HepG2 (cell line): ENCODE results near the gene TOMM22. TPM values are rescaled to one million over a fixed set of nuclear protein-coding genes. Genes with fewer than 3 reads are reported as not detected.

Experiments
- CHCHD3 ChIP-seq: sonication (generic); formaldehyde crosslinking; IDR thresholded peaks from 2 replicates; pipeline ENCODE4 v1.8.0; 2022; ENCODE audit warnings: mild to moderate bottlenecking, missing genetic modification reagents, moderate library complexity
- CREB1 ChIP-seq, 2 experiments: fragments of 450-650 bp in 1 of 2; IDR thresholded peaks; 2 replicates each; pipeline ENCODE4 v1.6.1; 2016 to 2017; ENCODE audit warnings: control low read depth in 1 of 2, mild to moderate bottlenecking in 1 of 2, missing compliant biosample characterization in 1 of 2, missing genetic modification characterization in 1 of 2
- EEA1 ChIP-seq: sonication (generic); formaldehyde crosslinking; IDR thresholded peaks from 2 replicates; pipeline ENCODE4 v1.5.1; 2020; ENCODE audit warnings: mild to moderate bottlenecking, missing genetic modification reagents, borderline replicate concordance
- EZH2 ChIP-seq: conservative IDR thresholded peaks from 2 replicates; pipeline ENCODE4 v1.6.1; 2012; ENCODE audit warnings: mild to moderate bottlenecking, low read depth, low read length, moderate library complexity
- KAT7 ChIP-seq: IDR thresholded peaks from 2 replicates; pipeline ENCODE4 v1.6.1; 2018; ENCODE audit warnings: borderline replicate concordance, missing compliant biosample characterization
- MTA3 ChIP-seq: sonication (generic); formaldehyde crosslinking; IDR thresholded peaks from 2 replicates; pipeline ENCODE4 v1.4.0; 2020; ENCODE audit warnings: missing genetic modification reagents
- MXD4 ChIP-seq: IDR thresholded peaks from 2 replicates; pipeline ENCODE4 v1.6.1; 2016; ENCODE audit warnings: mild to moderate bottlenecking, missing biosample characterization, missing genetic modification reagents
- NFKB2 ChIP-seq: sonication (generic); formaldehyde crosslinking; IDR thresholded peaks from 2 replicates; pipeline ENCODE4 v1.4.0; 2020; ENCODE audit warnings: missing genetic modification reagents, borderline replicate concordance
- NR2C2 ChIP-seq: sonication (generic); formaldehyde crosslinking; IDR thresholded peaks from 2 replicates; pipeline ENCODE4 v1.4.0; 2020; ENCODE audit warnings: missing genetic modification reagents, mild to moderate bottlenecking, moderate library complexity, borderline replicate concordance
- ZBTB21 ChIP-seq: sonication (generic); formaldehyde crosslinking; IDR thresholded peaks from 2 replicates; pipeline ENCODE4 v1.4.0; 2020; ENCODE audit warnings: missing genetic modification reagents
- ZNF430 ChIP-seq: sonication (generic); formaldehyde crosslinking; IDR thresholded peaks from 2 replicates; pipeline ENCODE4 v1.9.0; 2021; ENCODE audit warnings: mild to moderate bottlenecking, missing genetic modification reagents
- ZNF546 ChIP-seq: sonication (generic); formaldehyde crosslinking; conservative IDR thresholded peaks from 2 replicates; pipeline ENCODE4 v1.8.1; 2023; ENCODE audit warnings: mild to moderate bottlenecking, missing genetic modification reagents
- ZNF547 ChIP-seq: sonication (generic); formaldehyde crosslinking; IDR thresholded peaks from 2 replicates; pipeline ENCODE4 v1.5.1; 2020; ENCODE audit warnings: mild to moderate bottlenecking, missing genetic modification reagents
- ZNF883 ChIP-seq: sonication (generic); formaldehyde crosslinking; IDR thresholded peaks from 2 replicates; pipeline ENCODE4 v1.5.1; 2020; ENCODE audit warnings: mild to moderate bottlenecking, missing genetic modification reagents; ENCODE audit errors: not compliant biosample characterization
- polyA plus RNA-seq, 8 experiments: library from polyadenylated mRNA; depleted of rRNA in 3 of 8; stranded (reverse) in 7 of 8; unstranded in 1 of 8; fragments of >200 nt; fragmentation: Illumina TruSeq in 4 of 8; extraction: Trizol in 4 of 8; gene quantifications; 2 replicates each; pipeline versions ENCODE4 v1.2.1 to v1.2.3, GENCODE V29; 2011 to 2016; ENCODE audit warnings: low read depth in 4 of 8, missing spikeins in 1 of 8, mixed read lengths in 1 of 8; ENCODE audit not compliant: insufficient read depth in 1 of 8
- total RNA-seq, 5 experiments: library from RNA; depleted of rRNA; stranded (reverse); fragments of >200 nt; fragmentation: Illumina TruSeq; extraction: Trizol; gene quantifications; 2 replicates each; pipeline ENCODE4 v1.2.3, GENCODE V29; 2016; ENCODE audit warnings: low read depth in 1 of 5
- TF ChIP-seq, protein P1 (sequence below): sonication (generic); formaldehyde crosslinking; IDR thresholded peaks from 2 replicates; pipeline ENCODE4 v1.8.1; 2023; ENCODE audit warnings: mild to moderate bottlenecking, missing genetic modification reagents
- TF ChIP-seq, protein P2 (sequence below): IDR thresholded peaks from 2 replicates; pipeline ENCODE4 v1.6.1; 2018; ENCODE audit warnings: missing genetic modification reagents
- TF ChIP-seq, protein P3 (sequence below): sonication (generic); formaldehyde crosslinking; IDR thresholded peaks from 2 replicates; pipeline ENCODE4 v1.4.0; 2020; ENCODE audit warnings: mild to moderate bottlenecking, missing genetic modification reagents
- TF ChIP-seq, protein P4 (sequence below): IDR thresholded peaks from 2 replicates; pipeline ENCODE4 v1.6.1; 2016; ENCODE audit warnings: mild to moderate bottlenecking
- TF ChIP-seq, protein P5 (sequence below): sonication (generic); formaldehyde crosslinking; IDR thresholded peaks from 2 replicates; pipeline ENCODE4 v1.4.0; 2020; ENCODE audit warnings: mild to moderate bottlenecking, missing genetic modification reagents

The TOMM22 gene
- total and polyA plus RNA-seq, 2 of the 13 experiments (the other 11 are each of a cell fraction or from before 2014, with no cell fraction given), result 46.9 to 118 TPM

DNA sequence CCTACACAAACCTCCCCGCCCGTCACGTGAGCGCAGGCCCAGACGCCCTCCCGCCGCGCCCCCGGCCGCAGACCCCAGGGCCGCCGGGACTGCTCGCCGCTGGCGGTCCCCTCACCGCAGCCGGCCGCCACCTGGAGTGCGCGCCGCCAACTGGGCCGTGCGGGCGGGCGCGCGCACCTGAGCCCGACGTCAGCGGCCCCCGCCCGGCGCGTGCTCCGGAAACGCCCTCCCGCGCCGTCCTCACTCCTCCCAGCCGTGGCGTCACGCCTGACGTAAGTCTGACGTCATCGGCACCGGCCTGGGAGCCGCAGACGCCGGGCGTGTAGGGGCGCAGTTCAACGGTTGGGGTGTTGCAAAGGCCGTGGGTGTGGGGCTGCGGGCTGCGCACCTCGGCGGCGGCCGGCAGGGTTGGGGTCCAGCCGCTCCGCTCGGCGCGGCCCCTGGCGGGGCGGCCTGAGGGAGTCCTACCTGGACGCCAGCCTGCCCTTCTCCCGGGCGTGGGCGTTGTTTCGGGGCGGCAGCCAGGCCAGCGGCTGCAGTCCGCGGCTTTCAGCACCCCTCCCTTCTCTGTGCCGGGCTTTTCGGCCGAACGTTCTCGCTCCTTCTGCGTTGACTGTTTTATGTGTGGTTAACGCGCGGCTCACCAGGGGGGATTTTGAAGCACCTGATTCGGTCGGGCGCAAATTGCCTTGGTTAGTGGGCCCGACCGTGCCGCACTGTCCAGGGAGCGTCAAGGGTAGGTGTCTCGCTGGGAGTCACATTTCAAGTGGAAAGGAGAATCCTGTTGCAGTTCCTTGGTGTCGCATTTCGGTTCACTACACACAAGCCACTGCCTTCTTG lies 19.3 kb downstream of the TOMM22 start, which contains the start of gene JOSD1 (continued):
- TF ChIP-seq ZBTB21 (CRISPR knock-in tag), result peak; percentile 99
- TF ChIP-seq, protein P1, sequence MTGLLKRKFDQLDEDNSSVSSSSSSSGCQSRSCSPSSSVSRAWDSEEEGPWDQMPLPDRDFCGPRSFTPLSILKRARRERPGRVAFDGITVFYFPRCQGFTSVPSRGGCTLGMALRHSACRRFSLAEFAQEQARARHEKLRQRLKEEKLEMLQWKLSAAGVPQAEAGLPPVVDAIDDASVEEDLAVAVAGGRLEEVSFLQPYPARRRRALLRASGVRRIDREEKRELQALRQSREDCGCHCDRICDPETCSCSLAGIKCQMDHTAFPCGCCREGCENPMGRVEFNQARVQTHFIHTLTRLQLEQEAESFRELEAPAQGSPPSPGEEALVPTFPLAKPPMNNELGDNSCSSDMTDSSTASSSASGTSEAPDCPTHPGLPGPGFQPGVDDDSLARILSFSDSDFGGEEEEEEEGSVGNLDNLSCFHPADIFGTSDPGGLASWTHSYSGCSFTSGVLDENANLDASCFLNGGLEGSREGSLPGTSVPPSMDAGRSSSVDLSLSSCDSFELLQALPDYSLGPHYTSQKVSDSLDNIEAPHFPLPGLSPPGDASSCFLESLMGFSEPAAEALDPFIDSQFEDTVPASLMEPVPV (CRISPR knock-in tag), result no peak; the same call in 1 of the 2 replicates
- peak; percentile 37; the same call in 1 of the 2 replicates for TF ChIP-seq NR2C2
- TF ChIP-seq, protein P2, sequence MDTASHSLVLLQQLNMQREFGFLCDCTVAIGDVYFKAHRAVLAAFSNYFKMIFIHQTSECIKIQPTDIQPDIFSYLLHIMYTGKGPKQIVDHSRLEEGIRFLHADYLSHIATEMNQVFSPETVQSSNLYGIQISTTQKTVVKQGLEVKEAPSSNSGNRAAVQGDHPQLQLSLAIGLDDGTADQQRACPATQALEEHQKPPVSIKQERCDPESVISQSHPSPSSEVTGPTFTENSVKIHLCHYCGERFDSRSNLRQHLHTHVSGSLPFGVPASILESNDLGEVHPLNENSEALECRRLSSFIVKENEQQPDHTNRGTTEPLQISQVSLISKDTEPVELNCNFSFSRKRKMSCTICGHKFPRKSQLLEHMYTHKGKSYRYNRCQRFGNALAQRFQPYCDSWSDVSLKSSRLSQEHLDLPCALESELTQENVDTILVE (CRISPR knock-in tag), result peak; percentile 79; the same call in 1 of the 2 replicates
- peak; percentile 99 for TF ChIP-seq CREB1 (IDR thresholded peaks at IDR 0.05)
- peak; percentile 90 for TF ChIP-seq CREB1 (CRISPR knock-in tag; IDR thresholded peaks at IDR 0.05)
- TF ChIP-seq, protein P3, sequence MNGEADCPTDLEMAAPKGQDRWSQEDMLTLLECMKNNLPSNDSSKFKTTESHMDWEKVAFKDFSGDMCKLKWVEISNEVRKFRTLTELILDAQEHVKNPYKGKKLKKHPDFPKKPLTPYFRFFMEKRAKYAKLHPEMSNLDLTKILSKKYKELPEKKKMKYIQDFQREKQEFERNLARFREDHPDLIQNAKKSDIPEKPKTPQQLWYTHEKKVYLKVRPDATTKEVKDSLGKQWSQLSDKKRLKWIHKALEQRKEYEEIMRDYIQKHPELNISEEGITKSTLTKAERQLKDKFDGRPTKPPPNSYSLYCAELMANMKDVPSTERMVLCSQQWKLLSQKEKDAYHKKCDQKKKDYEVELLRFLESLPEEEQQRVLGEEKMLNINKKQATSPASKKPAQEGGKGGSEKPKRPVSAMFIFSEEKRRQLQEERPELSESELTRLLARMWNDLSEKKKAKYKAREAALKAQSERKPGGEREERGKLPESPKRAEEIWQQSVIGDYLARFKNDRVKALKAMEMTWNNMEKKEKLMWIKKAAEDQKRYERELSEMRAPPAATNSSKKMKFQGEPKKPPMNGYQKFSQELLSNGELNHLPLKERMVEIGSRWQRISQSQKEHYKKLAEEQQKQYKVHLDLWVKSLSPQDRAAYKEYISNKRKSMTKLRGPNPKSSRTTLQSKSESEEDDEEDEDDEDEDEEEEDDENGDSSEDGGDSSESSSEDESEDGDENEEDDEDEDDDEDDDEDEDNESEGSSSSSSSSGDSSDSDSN (CRISPR knock-in tag), result peak; percentile 38
- peak; percentile 92; the same call in 1 of the 2 replicates for TF ChIP-seq KAT7
- TF ChIP-seq MXD4 (CRISPR knock-in tag), result peak; percentile 82
- TF ChIP-seq, protein P4, sequence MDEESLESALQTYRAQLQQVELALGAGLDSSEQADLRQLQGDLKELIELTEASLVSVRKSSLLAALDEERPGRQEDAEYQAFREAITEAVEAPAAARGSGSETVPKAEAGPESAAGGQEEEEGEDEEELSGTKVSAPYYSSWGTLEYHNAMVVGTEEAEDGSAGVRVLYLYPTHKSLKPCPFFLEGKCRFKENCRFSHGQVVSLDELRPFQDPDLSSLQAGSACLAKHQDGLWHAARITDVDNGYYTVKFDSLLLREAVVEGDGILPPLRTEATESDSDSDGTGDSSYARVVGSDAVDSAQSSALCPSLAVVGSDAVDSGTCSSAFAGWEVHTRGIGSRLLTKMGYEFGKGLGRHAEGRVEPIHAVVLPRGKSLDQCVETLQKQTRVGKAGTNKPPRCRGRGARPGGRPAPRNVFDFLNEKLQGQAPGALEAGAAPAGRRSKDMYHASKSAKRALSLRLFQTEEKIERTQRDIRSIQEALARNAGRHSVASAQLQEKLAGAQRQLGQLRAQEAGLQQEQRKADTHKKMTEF, result peak; percentile 83
- 0 out of 2 replicates have a peak, but pooled peaks have one; percentile 27 for TF ChIP-seq EEA1
- peak; percentile 41 for TF ChIP-seq ZNF883 (CRISPR knock-in tag)
- TF ChIP-seq ZNF430 (CRISPR knock-in tag), result peak; percentile 77; the same call in 1 of the 2 replicates
- TF ChIP-seq ZNF546 (CRISPR knock-in tag), result 0 out of 2 replicates have a peak, but pooled peaks have one; percentile 62
- TF ChIP-seq MTA3 (CRISPR knock-in tag), result no peak
- TF ChIP-seq NFKB2, result peak; percentile 93; the same call in 1 of the 2 replicates
- TF ChIP-seq, protein P5, sequence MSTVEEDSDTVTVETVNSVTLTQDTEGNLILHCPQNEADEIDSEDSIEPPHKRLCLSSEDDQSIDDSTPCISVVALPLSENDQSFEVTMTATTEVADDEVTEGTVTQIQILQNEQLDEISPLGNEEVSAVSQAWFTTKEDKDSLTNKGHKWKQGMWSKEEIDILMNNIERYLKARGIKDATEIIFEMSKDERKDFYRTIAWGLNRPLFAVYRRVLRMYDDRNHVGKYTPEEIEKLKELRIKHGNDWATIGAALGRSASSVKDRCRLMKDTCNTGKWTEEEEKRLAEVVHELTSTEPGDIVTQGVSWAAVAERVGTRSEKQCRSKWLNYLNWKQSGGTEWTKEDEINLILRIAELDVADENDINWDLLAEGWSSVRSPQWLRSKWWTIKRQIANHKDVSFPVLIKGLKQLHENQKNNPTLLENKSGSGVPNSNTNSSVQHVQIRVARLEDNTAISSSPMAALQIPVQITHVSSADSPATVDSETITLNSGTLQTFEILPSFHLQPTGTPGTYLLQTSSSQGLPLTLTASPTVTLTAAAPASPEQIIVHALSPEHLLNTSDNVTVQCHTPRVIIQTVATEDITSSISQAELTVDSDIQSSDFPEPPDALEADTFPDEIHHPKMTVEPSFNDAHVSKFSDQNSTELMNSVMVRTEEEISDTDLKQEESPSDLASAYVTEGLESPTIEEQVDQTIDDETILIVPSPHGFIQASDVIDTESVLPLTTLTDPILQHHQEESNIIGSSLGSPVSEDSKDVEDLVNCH, result peak; percentile 78; the same call in 1 of the 2 replicates
- TF ChIP-seq CHCHD3 (CRISPR knock-in tag), result no peak
- TF ChIP-seq ZNF547, result peak; percentile 62; the same call in 1 of the 2 replicates
- TF ChIP-seq EZH2, result no peak
